ENCODE data around the gene GALNT17.

DNA sequence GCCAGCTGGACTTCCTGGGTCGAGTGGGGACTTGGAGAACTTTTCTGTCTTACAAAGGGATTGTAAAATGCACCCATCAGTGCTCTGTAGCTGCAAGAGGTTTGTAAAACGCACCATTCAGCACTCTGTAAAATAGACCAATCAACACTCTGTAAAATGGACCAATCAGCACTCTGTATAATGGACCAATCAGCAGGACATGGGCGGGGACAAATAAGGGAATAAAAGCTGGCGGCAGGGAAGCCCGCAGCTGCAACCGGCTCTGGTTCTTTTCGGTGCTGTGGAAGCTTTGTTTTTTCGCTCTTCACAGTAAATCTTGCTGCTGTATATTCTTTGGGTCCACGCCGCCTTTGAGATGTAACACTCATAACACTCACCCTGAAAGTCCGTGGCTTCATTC, 151.9 kb downstream of the GALNT17 start:
- no peak for TF ChIP-seq POLR2AphosphoS5 (IDR thresholded peaks at IDR 0.05; ENCODE audit: borderline replicate concordance, low read depth, low read length)
- no peak for TF ChIP-seq EZH2 (IDR thresholded peaks at IDR 0.05)
- TF ChIP-seq FOXP2 (optimal IDR thresholded peaks at IDR 0.05; ENCODE audit: control extremely low read depth, extremely low read length, insufficient read depth): no peak
